ENCODE measurements around the gene CCDC6. TPM values are rescaled to one million over a fixed set of nuclear protein-coding genes. Genes with fewer than 3 reads are reported as not detected.
"Not testable (repeated sequence)": the region's sequence is repeated elsewhere in the genome, so short reads cannot be mapped to it uniquely, and the experiment has no call there.

The CCDC6 gene
- total RNA-seq, 1 donor from 2014 or later: 41.5 TPM

- no peak for DNase-seq (ENCODE audit: low read depth, low spot score)
- no peak overlapping the region for H3K27ac Mint-ChIP-seq (ENCODE audit: unreplicated experiment)
- H3K9me3 Mint-ChIP-seq: no peaks in the 10 kb centered on the region
- no peaks in the 10 kb centered on the region for H3K27me3 Mint-ChIP-seq (ENCODE audit: low read depth)
- TF ChIP-seq CTCF (conservative IDR thresholded peaks at IDR 0.05): no peak
- peaks cover 11% of the 10 kb centered on the region for H3K4me1 Mint-ChIP-seq
- no peaks in the 10 kb centered on the region for H3K36me3 Mint-ChIP-seq (ENCODE audit: low read depth)
- H3K4me3 Mint-ChIP-seq: no peak overlapping the region
These were observed 19.4 kb downstream of the CCDC6 start for GRCh38 chr10:59887006-59887405.

GRCh38 chr10:59885430-59886134 is 20.8 kb downstream of the CCDC6 start:
- no peaks in the 10 kb centered on the region for H3K36me3 Mint-ChIP-seq (ENCODE audit: low read depth)
- no peaks in the 10 kb centered on the region for H3K9me3 Mint-ChIP-seq
- H3K4me1 Mint-ChIP-seq: peaks cover 11% of the 10 kb centered on the region
- no peak for DNase-seq (ENCODE audit: low read depth, low spot score)
- H3K4me3 Mint-ChIP-seq: no peak overlapping the region
- no peak for TF ChIP-seq CTCF (conservative IDR thresholded peaks at IDR 0.05)
- no peaks in the 10 kb centered on the region for H3K27me3 Mint-ChIP-seq (ENCODE audit: low read depth)
- no peak overlapping the region for H3K27ac Mint-ChIP-seq (ENCODE audit: unreplicated experiment)

- H3K4me1 Mint-ChIP-seq: peaks cover 11% of the 10 kb centered on the region
- not testable (repeated sequence) for H3K4me3 Mint-ChIP-seq; DNase-seq (ENCODE audit: low read depth, low spot score); H3K27ac Mint-ChIP-seq (ENCODE audit: unreplicated experiment); H3K36me3 Mint-ChIP-seq (ENCODE audit: low read depth); H3K9me3 Mint-ChIP-seq; H3K27me3 Mint-ChIP-seq (ENCODE audit: low read depth)
These were observed 21.5 kb downstream of the CCDC6 start for GRCh38 chr10:59884893-59885292.

- no peak overlapping the region for H3K27ac Mint-ChIP-seq (ENCODE audit: unreplicated experiment)
- H3K9me3 Mint-ChIP-seq: peaks cover 4% of the 10 kb centered on the region
- no peaks in the 10 kb centered on the region for H3K36me3 Mint-ChIP-seq (ENCODE audit: low read depth)
- H3K27me3 Mint-ChIP-seq (ENCODE audit: low read depth): no peaks in the 10 kb centered on the region
- H3K4me3 Mint-ChIP-seq: no peak overlapping the region
- DNase-seq (ENCODE audit: low read depth, low spot score): no peak
- peaks cover 22% of the 10 kb centered on the region for H3K4me1 Mint-ChIP-seq
- TF ChIP-seq CTCF (conservative IDR thresholded peaks at IDR 0.05): no peak
These were observed 24.7 kb downstream of the CCDC6 start for GRCh38 chr10:59881640-59882039.

GRCh38 chr10:59880971-59881510 is 25.3 kb downstream of the CCDC6 start:
- H3K36me3 Mint-ChIP-seq (ENCODE audit: low read depth): no peaks in the 10 kb centered on the region
- DNase-seq (ENCODE audit: low read depth, low spot score): no peak
- peaks cover 22% of the 10 kb centered on the region for H3K4me1 Mint-ChIP-seq
- H3K9me3 Mint-ChIP-seq: peaks cover 4% of the 10 kb centered on the region
- no peak for TF ChIP-seq CTCF (conservative IDR thresholded peaks at IDR 0.05)
- H3K4me3 Mint-ChIP-seq: no peak overlapping the region
- no peaks in the 10 kb centered on the region for H3K27me3 Mint-ChIP-seq (ENCODE audit: low read depth)
- no peak overlapping the region for H3K27ac Mint-ChIP-seq (ENCODE audit: unreplicated experiment)

GRCh38 chr10:59880019-59880717 is 26.2 kb downstream of the CCDC6 start:
- no peak for TF ChIP-seq CTCF (conservative IDR thresholded peaks at IDR 0.05)
- no peak overlapping the region for H3K27ac Mint-ChIP-seq (ENCODE audit: unreplicated experiment)

More at GRCh38 chr10:59880019-59880717, 26.2 kb downstream of the CCDC6 start:
- no peaks in the 10 kb centered on the region for H3K36me3 Mint-ChIP-seq (ENCODE audit: low read depth)
- no peak overlapping the region for H3K4me3 Mint-ChIP-seq
- H3K4me1 Mint-ChIP-seq: peaks cover 18% of the 10 kb centered on the region
- peaks cover 4% of the 10 kb centered on the region for H3K9me3 Mint-ChIP-seq
- H3K27me3 Mint-ChIP-seq (ENCODE audit: low read depth): no peaks in the 10 kb centered on the region
- DNase-seq (ENCODE audit: low read depth, low spot score): no peak
